T47D (cell line): Measurements from ENCODE around the gene NFKB2.

Experiments used
- DNase-seq, 2 experiments: peaks; one replicate each; pipeline versions ENCODE4 v3.0.0 to v3.0.0-alpha.2; 2011 to 2012; ENCODE audit warnings: low read depth in 1 of 2, low spot score in 1 of 2
- JUND ChIP-seq: IDR thresholded peaks from 2 replicates; pipeline ENCODE4 v1.6.1; 2012; ENCODE audit warnings: low read depth
- in situ Hi-C: cut with HindIII; loops from 2 replicates; pipeline ENCODE4 v1.10.0; 2016; ENCODE audit warnings: low sequenced_read_pairs, low pct_unique_long_range_greater_than_20kb

The NFKB2 gene

GRCh38 chr10:102424916-102425315, 29.4 kb downstream of the NFKB2 start:
- TF ChIP-seq JUND: no peak
- no peak for DNase-seq
- in situ Hi-C loops: no loop called here

- in situ Hi-C loops: no loop called here
- TF ChIP-seq JUND: no peak
- DNase-seq: no peak
Observed at GRCh38 chr10:102425444-102425843, 29.9 kb downstream of the NFKB2 start.

- no peak for DNase-seq
- no peak for TF ChIP-seq JUND
- in situ Hi-C loops: no loop called here
Observed at GRCh38 chr10:102426803-102427287, 31.3 kb downstream of the NFKB2 start.

GRCh38 chr10:102429468-102429867, 34.0 kb downstream of the NFKB2 start:
- no peak for TF ChIP-seq JUND
- in situ Hi-C loops: no loop called here
- DNase-seq: no peak

GRCh38 chr10:102431452-102432124, 36.1 kb downstream of the NFKB2 start:
- DNase-seq: peak in 1 of 2 experiments; percentile 46
- in situ Hi-C loops: no loop called here
- TF ChIP-seq JUND: no peak

- no peak for TF ChIP-seq JUND
- peak; percentile 96 to 99 for DNase-seq
- in situ Hi-C loops: no loop called here
Observed at GRCh38 chr10:102432162-102432950, 36.9 kb downstream of the NFKB2 start, which contains the start of gene CUEDC2. CUEDC2 (minus strand) TSS chr10:102432574; CDS start chr10:102425188, 7,386 bp downstream.

GRCh38 chr10:102433619-102434046, 38.1 kb downstream of the NFKB2 start:
- in situ Hi-C loops: no loop called here
- no peak for DNase-seq
- no peak for TF ChIP-seq JUND

- in situ Hi-C loops: no loop called here
- DNase-seq: no peak
- TF ChIP-seq JUND: no peak
Observed at GRCh38 chr10:102434394-102435132, 39.1 kb downstream of the NFKB2 start.

GRCh38 chr10:102435133-102435497, 39.6 kb downstream of the NFKB2 start:
- DNase-seq: no peak
- in situ Hi-C loops: no loop called here
- TF ChIP-seq JUND: no peak

- TF ChIP-seq JUND: no peak
- in situ Hi-C loops: no loop called here
- DNase-seq: no peak
Observed at GRCh38 chr10:102435529-102436233, 40.2 kb downstream of the NFKB2 start.

GRCh38 chr10:102436312-102436711, 40.8 kb downstream of the NFKB2 start:
- no peak for TF ChIP-seq JUND
- in situ Hi-C loops: no loop called here
- no peak for DNase-seq

GRCh38 chr10:102437515-102437914, 42.0 kb downstream of the NFKB2 start:
- in situ Hi-C loops: no loop called here
- DNase-seq: no peak
- TF ChIP-seq JUND: no peak
